NCI-H526 (cell line): ENCODE data around the gene GPR139.

Experiments used
- DNase-seq, 2 experiments: peaks; one replicate each; lab custom pipeline; 2025; lab: John Stamatoyannopoulos, UW

The GPR139 gene

GRCh38 chr16:20053336-20053735 is 20.4 kb downstream of the GPR139 start:
- no peak for DNase-seq

GRCh38 chr16:20051611-20052010 is 22.1 kb downstream of the GPR139 start:
- DNase-seq, result no peak

DNA sequence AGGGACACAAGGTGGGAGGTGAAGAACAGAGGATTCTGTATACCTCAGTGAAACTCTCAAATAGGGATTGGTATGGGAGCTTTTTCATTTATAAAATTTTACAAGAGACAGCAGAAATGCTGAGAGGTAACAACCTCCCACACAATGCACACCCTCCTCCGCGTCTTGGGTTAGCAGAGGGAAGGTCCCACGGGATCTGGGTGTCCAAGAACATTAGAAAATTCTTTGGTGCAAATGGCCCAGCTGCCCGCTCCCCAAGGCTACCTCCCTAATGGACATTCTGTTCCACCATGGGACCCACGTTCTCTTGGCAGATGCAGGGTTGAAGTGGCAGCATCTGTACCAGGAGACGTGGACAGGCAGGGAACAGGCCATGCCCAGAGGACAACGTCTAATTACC is 22.5 kb downstream of the GPR139 start:
- DNase-seq, result no peak

GRCh38 chr16:20049831-20050230 is 23.9 kb downstream of the GPR139 start:
- peak in 1 of 2 experiments; percentile 13 for DNase-seq

- no peak for DNase-seq
Measured at GRCh38 chr16:20045886-20046285, 27.8 kb downstream of the GPR139 start.

GRCh38 chr16:20042848-20043247 is 30.8 kb downstream of the GPR139 start:
- no peak for DNase-seq

- DNase-seq, result no peak
Measured at GRCh38 chr16:20041924-20042596, 31.6 kb downstream of the GPR139 start.

DNA sequence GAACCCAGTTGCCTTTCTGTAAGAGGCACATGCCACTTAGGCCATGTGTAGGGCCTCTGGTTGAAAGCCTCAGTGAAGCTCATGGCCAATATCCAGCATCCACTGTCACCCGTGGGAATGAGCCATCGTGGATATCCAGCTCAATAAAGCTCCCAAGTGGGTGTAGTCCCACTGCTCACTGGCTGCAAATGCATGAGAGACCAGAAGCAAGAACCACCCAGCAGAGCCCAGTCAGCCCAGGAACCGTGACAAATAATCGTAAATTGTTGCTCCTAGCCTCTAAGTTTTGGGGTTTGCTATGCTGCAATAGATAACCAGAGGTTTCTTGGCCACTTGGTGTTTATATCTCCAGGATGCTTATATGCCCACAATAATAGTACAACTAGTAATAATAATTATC is 33.7 kb downstream of the GPR139 start:
- DNase-seq, result no peak

- DNase-seq, result no peak
Measured at GRCh38 chr16:20029611-20030010, 44.1 kb downstream of the GPR139 start.

- DNase-seq, result no peak
Measured at GRCh38 chr16:20026361-20027072, 47.2 kb downstream of the GPR139 start.

DNA sequence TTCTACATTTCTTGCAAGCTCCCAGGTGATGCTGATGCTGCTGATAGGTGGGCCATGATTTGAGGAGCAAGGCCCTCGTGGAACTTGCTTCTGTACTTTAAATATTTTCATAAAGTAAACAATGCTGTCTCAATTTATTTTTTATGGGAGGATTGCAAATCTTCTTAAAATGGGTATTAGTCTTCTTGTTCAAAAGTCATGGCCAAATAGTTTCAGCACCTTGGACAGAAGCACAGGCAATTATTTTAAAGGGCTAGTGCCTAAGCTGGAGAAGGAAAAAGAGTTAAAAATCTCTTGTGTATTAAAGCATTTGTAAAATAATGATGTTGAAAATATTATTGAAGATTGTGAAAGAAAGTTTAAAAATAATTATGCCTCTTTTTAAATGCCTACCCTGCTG is 50.5 kb downstream of the GPR139 start:
- DNase-seq, result no peak

- DNase-seq, result no peak
Measured at GRCh38 chr16:20020976-20021375, 52.7 kb downstream of the GPR139 start.

GRCh38 chr16:20020083-20020482 is 53.6 kb downstream of the GPR139 start:
- no peak for DNase-seq

GRCh38 chr16:20016234-20016633 is 57.5 kb downstream of the GPR139 start:
- no peak for DNase-seq

- no peak for DNase-seq
Measured at GRCh38 chr16:20004931-20005330, 68.8 kb downstream of the GPR139 start.

- no peak for DNase-seq
Measured at GRCh38 chr16:20002936-20003335, 70.8 kb downstream of the GPR139 start.

- DNase-seq, result no peak
Measured at GRCh38 chr16:20001856-20002707, 71.6 kb downstream of the GPR139 start.

- DNase-seq, result no peak
Measured at GRCh38 chr16:19997734-19998133, 76.0 kb downstream of the GPR139 start.

GRCh38 chr16:19997264-19997663 is 76.4 kb downstream of the GPR139 start:
- DNase-seq, result no peak

DNA sequence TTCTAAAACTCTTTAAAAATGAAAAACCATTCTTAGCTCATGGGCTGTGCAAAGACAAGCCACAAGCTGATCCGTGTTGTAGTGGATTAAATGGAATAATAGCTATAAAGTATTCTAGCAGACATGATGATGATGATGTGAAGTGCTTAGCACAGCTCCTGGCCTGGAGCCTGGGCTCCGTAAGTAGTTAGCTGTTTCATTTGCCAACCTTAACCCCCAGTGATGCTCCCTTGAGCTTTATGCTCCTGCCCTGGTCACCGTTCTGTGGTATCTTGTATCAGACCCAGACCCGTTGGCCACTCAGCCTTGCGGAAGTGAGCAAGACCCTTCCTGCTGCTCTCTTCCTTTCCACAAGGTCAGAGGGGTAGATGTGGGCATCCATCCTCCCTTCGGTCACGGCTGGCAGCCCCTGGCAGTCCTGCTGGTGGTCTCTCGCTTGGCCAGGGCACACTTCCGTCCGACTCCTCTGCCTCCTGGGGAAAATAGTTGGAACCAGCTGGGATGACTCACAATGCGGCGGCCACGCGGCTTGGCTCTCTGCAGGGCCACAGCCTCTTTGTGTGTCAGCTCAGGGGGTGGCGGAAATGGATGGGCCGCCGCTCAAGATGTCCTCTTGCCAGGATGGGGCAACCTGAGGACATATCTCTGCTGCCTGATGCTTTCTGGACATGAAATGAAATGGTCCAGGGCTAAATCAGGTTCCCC is 79.1 kb downstream of the GPR139 start:
- DNase-seq, result no peak

GRCh38 chr16:19991614-19992013 is 82.1 kb downstream of the GPR139 start:
- peak in 1 of 2 experiments; percentile 3 for DNase-seq

- no peak for DNase-seq
Measured at GRCh38 chr16:19984135-19984534, 89.6 kb downstream of the GPR139 start.
